HuH-7 (cell line): ENCODE results near the gene SEMA3A.
"Not testable (repeated sequence)": the region's sequence is repeated elsewhere in the genome, so short reads cannot be mapped to it uniquely, and the experiment has no call there.

Source experiments
- DNase-seq: peaks from one replicate; pipeline ENCODE4 v3.0.0; 2011; ENCODE audit warnings: low spot score

Gene SEMA3A

GRCh38 chr7:84154991-84155781 lies 39.4 kb downstream of the SEMA3A start:
- DNase-seq, result no peak

- no peak for DNase-seq
Measured at GRCh38 chr7:84152995-84153394, 41.6 kb downstream of the SEMA3A start.

- not testable (repeated sequence) for DNase-seq
Measured at GRCh38 chr7:84150370-84150769, 44.2 kb downstream of the SEMA3A start.

- no peak for DNase-seq
Measured at GRCh38 chr7:84149573-84149972, 45.0 kb downstream of the SEMA3A start.

GRCh38 chr7:84145892-84146291 lies 48.7 kb downstream of the SEMA3A start:
- no peak for DNase-seq

GRCh38 chr7:84144935-84145334 lies 49.7 kb downstream of the SEMA3A start:
- no peak for DNase-seq

GRCh38 chr7:84144480-84144879 lies 50.1 kb downstream of the SEMA3A start:
- no peak for DNase-seq

- DNase-seq, result no peak
Measured at GRCh38 chr7:84142726-84143125, 51.9 kb downstream of the SEMA3A start.

GRCh38 chr7:84139986-84140729 lies 54.4 kb downstream of the SEMA3A start:
- DNase-seq, result no peak

- no peak for DNase-seq
Measured at GRCh38 chr7:84138411-84138810, 56.2 kb downstream of the SEMA3A start.

- DNase-seq, result no peak
Measured at GRCh38 chr7:84137812-84138211, 56.8 kb downstream of the SEMA3A start.

GRCh38 chr7:84136809-84137208 lies 57.8 kb downstream of the SEMA3A start:
- no peak for DNase-seq

GRCh38 chr7:84136336-84136735 lies 58.3 kb downstream of the SEMA3A start:
- DNase-seq, result no peak

GRCh38 chr7:84134169-84134568 lies 60.4 kb downstream of the SEMA3A start:
- no peak for DNase-seq

- DNase-seq, result no peak
Measured at GRCh38 chr7:84125654-84126053, 68.9 kb downstream of the SEMA3A start.

- no peak for DNase-seq
Measured at GRCh38 chr7:84123965-84124547, 70.5 kb downstream of the SEMA3A start.

- no peak for DNase-seq
Measured at GRCh38 chr7:84122582-84123360, 71.8 kb downstream of the SEMA3A start.

GRCh38 chr7:84117304-84117703 lies 77.3 kb downstream of the SEMA3A start:
- DNase-seq, result no peak

- DNase-seq, result no peak
Measured at GRCh38 chr7:84113906-84114850, 80.4 kb downstream of the SEMA3A start.

GRCh38 chr7:84113286-84113685 lies 81.3 kb downstream of the SEMA3A start:
- DNase-seq, result no peak

GRCh38 chr7:84112771-84113170 lies 81.8 kb downstream of the SEMA3A start:
- no peak for DNase-seq
